HG03439 (cell line): ENCODE data around the gene ZDHHC12.

Source experiments
- ATAC-seq: cut with Tn5 transposase; IDR thresholded peaks from one replicate; pipeline ENCODE4 v1.9.1; 2021; ENCODE audit warnings: mild to moderate bottlenecking, moderate library complexity; ENCODE audit not compliant: unreplicated experiment

ZDHHC12 gene, protein sequence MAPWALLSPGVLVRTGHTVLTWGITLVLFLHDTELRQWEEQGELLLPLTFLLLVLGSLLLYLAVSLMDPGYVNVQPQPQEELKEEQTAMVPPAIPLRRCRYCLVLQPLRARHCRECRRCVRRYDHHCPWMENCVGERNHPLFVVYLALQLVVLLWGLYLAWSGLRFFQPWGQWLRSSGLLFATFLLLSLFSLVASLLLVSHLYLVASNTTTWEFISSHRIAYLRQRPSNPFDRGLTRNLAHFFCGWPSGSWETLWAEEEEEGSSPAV

DNA sequence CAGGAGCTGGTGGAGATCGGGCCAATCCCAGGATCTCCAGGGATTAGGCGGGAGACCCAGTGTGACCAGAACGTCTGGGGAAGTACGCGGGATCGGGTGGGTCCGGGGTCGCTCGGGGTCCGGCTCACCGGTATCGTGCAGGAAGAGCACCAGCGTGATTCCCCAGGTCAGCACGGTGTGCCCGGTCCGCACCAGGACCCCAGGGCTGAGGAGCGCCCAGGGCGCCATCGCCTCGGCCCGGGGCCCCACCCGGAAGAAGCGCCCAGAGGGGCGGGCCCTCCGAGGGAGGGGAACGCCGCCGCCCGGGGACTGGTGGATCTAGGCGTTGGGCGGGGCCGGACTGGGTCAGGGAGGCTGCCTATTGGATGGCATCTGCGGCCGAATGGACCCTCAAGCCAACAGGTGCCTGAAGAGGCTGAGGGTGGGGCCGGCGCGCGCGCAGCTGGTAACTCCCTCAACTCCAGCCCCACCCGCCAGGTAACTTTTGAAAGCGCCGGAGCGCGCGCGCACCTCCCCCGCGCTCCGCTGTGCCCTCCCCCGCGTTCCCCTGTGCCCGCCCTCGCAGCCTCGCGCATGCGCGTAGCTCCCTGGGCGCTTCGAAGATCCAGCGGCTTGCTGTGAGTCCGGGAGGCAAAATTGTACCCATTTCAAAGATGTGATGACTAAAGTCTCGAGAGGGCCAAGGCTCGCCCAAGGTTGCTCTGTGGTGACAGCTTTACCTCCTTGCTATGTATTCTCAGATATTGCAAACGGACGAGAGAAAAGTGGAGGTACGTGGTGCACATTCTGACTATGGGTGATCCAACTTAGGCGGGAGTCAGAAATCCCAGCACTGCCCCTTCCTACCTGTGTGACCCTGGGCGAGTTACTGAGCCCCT, at the start of gene ZDHHC12:
Gene ZDHHC12 (minus strand): TSS at position 262 of the 878 bp plus-strand sequence. CDS start 34 bp downstream, at position 228.
- ATAC-seq: peak; percentile 96

DNA sequence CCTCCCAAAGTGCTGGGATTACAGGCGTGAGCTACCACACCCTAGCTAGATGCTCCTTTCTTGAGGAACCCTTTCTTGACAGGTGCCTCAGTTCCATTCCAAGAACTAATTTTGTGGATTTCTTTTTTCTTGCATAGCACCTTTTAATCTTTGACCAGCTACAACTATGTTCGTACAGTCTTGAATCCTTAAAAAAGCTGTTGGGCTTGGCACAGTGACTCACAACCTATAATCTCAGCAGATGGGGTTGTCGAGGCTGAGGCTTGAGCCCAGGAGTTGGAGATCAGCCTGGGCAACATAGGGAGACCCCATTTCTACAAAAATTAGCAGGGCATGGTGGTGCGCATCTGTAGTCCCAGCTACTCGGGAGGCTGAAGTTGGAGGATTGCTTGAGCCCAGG, 49.1 kb upstream of the ZDHHC12 start:
- ATAC-seq: no peak

DNA sequence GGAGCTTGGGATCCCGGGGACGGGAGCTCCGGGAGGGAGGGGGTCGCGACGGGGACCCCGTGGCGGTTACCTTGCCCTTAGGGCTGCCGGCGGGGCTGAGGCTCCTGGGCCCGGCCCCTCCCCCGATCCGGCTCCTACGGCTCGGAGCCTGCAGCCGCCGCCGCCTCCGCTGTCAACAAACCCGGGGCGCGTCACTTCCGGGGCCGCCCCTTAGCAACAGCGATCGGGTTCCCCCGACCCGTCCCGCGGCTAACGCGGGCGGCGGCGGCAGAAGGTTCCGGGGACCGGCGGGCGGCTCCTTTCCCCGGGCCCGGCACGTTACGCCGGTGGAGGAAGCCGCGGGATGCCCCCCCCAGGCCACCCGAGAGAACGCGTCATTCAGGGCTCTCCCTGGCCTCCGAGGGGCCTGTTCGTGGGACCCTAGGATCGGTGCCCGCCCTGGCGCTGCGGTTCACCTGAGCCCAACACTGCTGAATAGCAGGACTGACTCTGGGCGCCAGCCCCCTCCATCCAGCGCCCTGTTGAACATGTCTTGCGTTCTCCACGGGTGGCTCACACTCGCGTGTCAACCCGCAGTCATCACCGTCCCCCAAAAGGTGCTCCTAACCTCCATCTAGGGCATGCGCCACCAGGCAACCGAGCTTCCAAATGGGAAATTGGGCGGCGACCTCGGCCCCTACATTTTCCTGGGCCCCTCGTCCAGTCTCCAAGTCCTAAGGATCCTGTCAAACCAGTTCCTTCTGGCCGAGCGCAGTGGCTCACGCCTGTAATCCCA, 48.0 kb upstream of the ZDHHC12 start, which contains the start of gene ZER1:
Gene ZER1 (minus strand): TSS at position 183 of the 775 bp plus-strand sequence. CDS start 16,362 bp downstream, outside the sequence.
- peak; percentile 95 for ATAC-seq

DNA sequence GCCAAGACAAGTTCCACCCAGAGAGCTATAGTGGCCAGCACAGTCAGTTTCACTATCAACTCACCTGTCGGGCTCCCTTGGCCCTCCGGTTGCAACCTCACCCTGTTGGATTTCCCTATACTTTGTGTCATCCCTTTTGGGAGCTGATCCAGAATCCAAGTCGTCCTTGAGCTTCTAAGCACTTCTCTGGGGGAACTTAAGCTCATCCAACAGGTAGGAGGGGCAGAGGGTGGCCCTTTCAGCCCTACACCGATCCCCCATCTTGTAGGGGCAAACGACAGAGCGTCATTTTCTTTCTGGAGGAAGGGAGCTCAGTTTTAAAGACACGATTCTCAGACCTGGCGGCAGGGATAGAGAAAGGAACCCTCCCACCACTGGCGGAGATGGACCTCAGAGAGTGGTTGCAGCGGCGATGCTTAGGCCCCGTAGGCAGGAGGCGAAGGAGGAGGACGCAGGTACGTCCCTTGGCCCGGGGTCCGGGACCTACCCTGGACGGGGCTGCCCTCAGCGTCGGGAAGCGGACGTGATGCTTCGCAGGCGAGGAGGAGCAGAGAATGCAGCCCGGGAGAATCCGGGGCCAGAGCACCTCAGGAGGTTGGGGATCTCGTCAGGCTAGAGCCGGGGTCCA, 47.3 kb upstream of the ZDHHC12 start:
- peak; percentile 25 for ATAC-seq

DNA sequence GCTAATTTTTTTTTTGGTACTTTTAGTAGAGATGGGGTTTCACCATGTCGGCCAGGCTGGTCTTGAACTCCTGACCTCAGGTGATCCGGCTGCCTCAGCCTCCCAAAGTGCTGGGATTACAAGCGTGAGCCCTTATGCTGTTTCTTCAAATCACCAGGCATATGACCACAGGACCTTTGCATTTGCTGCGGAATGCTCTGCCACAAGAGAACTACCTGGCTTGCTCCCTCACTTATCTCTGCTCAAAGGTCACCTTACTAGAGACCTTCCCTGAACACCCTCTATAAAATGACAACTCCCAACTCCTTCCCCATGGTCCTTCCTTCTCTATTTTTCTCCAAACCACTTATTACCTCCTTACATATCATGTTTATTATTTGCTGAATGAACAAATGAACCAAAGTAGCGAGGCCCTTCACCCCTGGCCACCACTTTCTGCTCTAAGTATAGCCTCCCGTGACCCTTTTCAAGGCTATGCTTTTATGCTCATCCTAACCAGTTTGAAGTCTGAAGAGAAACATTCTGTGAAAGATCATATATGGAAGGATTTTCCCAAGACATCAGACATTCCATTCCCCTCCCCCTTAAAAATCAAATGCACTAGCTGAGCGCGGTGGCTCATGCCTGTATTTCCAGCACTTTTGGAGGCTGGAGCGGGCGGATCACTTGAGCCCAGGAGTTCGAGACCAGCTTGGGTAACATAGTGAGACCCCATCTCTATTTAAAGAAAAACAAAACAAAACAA, 46.5 kb upstream of the ZDHHC12 start:
- no peak for ATAC-seq

DNA sequence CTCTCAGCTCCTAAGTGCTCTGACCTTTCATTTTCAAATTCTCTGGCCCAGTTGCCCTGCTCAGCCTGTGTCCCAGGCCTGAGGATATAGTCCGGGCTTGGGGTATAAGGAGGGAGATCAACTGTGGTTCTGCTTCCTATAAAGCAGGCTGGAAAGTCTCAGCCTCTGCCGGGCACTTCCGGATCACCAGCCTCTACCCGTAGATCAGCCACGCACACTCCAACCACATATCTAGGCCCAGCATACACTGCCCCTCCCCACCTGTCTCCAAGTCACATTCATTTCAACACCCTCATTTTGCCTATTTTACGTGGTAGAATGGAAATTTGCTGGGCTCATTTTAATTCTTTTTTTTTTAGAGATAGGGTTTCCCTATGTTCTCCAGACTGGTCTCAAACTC, 44.7 kb upstream of the ZDHHC12 start:
- ATAC-seq: no peak

DNA sequence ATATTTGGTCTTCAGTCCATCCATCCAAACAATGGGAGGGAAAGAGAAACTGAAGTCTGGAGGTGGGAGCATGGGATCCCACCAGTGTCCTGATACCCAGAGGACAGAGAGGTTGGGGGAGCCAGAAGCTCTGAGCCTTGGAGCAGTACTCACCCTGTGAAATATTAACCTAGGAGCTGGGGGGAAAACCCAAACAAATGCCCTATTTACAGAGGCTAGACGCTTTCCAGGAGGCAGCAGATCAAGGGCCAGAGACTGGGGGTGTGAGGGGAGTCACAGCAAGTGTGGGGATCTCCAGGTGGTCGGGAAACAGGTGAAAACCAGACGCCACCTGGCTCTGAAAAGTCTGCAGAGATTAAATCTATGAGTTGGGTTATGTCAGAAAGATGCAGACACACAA, 41.6 kb upstream of the ZDHHC12 start:
- no peak for ATAC-seq

DNA sequence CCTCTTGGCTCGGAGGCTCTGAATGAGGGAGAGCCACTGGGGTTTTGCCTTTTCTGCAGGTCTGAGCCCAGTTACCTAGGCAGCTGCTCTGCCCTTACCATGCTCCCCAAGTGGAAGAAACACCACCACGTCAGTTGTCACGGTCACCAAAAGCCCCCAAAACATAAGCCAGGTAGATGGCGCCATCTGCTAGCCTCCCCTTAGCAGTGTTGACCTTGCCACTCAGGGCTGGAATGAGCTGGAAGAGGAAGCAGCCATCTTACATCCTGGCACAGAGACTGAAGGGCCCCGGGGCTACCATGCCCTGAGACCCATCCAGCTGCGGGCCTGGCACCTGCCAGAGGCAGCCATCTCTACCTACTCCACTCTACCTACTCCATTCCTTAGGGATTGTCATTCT, 40.4 kb upstream of the ZDHHC12 start:
- no peak for ATAC-seq

DNA sequence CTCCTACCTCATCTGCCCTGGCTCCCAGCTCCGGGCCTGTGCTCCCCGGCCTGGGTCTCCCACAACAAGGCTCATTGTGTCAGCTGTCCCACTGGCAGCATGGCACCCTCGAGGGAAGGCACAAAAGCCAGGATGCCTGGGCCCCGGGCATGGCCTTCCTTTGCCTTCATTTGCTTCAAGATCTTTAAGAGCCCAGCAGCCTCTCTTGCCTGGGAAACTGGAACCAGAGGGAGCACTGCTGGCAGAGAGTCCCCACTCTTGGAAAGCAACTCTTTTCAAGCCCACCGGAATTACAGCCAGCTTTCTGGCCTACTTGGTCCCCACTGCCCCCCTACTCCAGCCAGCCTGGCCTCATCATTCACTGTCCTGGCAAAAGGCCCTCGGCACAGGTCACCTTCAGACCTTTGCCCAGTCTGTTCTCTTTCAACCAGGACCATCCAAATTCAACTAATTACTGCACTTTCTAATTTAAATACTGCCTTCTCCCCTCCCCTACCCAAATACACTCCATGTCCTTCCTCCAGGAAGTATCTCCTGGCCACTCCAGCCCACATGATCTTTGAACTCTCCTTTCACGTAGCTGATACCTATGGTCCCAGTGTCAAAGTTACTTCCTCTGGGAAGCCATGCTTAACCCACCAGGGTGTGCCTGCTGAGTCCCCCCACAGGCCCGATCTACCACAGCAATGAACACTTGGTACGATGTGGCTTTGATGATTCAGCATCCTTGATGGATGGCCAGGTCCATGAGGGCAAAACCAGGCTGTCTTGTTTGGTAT, 38.9 kb upstream of the ZDHHC12 start:
- no peak for ATAC-seq

DNA sequence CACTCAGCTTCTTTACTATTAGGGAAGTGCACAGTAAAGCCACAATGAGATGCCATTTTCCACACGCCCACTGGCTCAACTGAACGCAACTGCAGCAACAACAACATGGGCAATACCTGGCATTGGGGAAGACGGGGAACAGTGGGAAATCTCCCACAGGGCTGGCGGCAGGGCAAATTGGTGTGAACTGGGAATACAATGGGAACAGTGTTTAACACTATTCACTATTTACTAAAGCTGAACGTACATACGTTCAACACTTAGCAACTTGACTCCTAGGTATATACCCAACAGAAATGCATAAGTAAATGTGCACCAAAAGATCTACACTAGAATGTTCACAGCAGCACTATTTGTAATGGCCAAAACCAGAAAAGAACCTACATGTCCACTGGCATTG, 33.7 kb upstream of the ZDHHC12 start:
- ATAC-seq: no peak

DNA sequence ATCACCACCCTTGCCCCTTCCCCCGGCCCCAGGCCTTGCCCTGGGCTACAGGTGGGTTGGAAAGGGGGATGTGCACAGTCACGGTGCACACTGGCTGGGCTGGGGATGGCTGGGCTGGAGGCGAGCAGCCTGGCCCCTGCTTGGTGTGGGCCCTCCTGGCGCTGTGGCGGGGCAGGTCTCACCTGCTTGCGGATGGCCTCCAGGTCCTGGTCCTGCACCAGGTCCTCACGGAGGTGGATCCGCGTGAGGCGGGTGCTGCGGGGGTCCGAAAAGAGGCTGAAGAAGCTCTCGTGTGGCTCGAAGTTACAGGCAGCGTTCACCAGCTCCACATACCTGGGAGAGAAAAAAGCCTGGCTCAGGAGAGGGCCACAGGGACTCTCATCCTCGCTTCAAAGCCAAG, 29.7 kb upstream of the ZDHHC12 start:
- no peak for ATAC-seq

DNA sequence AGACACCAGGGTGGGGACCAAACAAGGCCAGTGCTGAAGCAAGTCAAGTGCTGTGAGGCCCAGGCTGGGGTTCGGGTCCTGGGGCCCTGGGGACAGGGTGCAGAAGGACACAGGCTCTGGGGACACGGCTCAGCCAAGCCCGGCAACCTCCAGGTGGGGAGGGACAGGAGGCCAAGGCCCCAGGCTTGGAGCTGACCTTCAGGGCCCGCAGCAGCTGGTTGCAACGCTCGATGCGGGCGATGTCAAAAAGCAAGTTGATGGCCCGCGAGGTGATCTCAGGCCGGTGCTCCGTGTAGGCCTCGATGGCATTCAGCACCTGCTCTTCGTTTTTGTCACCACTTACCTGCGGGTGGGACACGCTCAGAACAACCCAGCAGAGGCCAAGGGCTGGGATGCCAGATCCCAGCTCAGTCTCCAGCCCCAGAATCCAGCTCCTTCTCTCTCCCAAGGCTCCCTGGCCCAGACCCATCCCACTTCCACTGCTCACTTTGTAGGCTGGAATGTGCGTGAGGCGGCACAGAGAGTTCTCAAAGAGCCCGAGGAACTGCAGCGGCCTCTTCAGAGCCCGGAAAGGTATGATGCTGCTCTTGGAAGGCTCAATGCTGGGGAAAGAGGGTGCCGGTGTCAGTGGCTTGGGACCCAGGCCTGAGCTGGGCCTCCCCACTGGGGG, 27.1 kb upstream of the ZDHHC12 start:
- no peak for ATAC-seq

DNA sequence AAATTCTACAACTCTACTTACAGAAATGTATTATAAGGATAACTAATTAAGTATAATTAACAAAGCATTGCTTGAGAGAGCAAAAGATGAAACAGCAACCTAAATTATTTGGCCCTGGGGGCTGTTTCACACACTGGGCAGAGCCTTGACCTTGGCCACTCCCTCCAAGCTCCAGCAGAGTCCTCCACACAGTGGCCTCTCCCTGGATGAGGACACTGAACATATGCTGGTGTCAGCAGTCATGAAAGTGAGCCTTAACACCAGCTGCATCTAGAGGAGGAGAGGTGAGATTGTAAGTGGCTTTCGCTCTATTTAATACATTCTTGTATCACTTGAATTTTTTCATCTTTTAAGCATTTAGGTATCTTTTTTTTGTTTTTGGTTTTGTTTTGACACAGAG, 23.3 kb upstream of the ZDHHC12 start:
- no peak for ATAC-seq

DNA sequence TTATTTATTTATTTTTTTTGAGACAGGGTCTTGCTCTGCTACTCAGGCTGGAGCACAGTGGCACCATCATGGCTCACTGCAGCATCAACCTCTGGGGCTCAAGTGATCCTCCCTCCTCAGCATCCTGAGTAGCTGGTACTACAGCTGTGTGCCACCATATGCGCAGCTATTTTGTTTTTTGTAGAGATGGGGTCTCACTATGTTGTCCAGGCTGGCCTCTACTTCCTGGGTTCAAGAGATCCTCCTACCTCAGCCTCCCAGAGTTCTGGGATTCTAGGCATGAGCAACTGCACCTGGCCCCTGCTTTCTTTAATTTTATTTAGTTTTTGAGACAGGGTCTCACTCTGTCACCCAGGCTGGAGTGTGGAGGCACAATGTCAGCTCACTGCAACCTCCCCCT, 19.5 kb upstream of the ZDHHC12 start:
- no peak for ATAC-seq

DNA sequence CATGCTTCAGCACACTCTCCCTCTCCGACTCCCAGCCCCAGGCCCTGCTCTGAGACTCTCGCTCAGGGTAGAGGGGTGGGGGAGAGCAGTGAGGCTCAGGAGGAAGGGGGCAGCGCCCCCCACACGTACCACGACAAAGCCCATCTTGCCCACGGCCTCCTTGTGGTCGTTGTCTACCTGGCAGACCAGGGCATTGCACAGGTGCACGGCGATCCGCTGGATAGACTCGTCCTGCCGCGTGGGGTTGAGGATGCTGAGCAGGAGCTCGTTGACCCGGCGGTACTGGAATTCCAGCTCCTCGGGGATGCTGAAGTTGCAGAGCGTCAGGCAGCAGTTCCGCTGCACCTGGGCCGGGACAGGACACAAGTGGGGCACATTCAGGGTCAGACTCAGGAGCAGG, 18.5 kb upstream of the ZDHHC12 start:
- ATAC-seq: no peak

DNA sequence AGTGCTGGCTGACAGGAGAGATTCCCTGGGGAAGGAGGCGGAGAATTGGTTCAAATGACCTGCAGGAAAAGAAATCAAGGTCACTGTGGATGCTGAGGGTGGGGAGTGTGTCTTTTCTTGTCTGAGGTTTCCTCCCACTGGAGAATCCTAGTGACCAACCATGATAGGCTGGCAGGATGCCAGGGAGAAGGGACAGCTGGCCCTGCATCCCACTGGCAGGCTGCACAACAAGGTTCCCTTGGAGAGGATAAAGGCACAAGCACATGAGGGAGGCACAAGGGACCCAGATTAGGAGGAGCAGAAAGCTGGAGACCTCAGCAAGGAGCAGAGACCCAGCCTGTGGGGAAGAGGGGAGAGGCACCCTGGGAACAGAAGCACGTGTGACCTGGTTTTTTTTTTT, 11.4 kb upstream of the ZDHHC12 start:
- ATAC-seq: no peak

DNA sequence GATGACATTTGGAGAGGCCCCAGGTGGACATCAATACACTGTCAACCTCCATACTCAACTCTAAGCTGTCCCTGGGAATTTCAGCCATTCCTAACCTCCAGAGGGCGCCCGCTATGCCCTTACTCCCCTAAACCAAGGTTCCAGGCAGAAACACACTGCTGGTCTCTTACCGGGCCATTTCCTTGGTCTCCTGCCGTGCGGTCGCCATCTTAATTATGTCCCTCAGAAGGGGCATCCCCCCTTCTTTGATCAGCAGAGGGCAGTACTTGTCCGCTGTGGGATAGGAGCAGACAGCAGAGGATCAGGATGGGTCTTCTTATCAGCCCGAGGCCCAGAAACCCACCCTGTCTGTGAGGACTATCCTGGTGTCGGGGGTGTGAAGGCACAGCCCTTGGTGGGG, 9.3 kb upstream of the ZDHHC12 start:
- no peak for ATAC-seq

DNA sequence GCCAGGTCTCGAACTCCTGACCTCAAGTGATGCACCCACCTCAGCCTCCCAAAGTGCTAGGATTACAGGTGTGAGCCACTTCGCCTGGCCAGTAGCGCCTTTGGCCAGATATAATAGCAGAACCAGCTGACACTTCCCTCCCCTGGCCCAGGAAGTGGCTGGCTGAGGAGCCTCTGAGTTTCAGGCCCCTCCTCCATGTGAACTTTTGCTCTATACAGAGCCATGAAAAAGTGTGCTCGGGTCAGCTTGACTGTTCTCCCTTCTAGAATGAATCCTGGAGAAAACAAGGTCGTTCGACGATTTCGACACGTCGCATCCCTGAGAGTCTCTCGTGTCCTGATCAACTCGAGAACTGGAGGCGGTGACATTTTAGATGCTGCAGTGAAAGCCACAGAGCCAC, 8.6 kb upstream of the ZDHHC12 start:
- no peak for ATAC-seq

DNA sequence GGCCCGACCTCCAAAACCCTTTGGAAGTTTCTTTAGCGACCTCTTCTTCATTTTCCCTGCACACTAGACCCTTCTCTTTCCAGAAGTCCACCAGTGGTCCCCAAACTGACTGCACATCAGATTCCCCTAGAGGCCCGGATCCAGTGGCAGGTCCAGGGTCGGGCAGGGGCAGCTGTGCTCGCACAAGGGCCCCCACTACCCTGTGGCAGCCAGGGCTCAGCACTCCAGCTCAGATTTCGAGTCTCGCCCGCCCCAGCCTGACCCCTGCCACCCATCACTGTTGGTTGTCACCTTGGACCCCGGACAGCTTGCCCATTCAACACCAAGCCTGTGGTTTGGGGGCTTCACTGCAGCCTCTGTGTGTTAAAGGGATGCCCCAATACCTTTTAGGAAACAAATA, 7.8 kb upstream of the ZDHHC12 start:
- no peak for ATAC-seq
